ENCODE measurements around the gene ARG2. TPM values are rescaled to one million over a fixed set of nuclear protein-coding genes. Genes with fewer than 3 reads are reported as not detected.

The ARG2 gene
- total RNA-seq, 1 experiment from 2014 or later = 7.0 TPM

DNA sequence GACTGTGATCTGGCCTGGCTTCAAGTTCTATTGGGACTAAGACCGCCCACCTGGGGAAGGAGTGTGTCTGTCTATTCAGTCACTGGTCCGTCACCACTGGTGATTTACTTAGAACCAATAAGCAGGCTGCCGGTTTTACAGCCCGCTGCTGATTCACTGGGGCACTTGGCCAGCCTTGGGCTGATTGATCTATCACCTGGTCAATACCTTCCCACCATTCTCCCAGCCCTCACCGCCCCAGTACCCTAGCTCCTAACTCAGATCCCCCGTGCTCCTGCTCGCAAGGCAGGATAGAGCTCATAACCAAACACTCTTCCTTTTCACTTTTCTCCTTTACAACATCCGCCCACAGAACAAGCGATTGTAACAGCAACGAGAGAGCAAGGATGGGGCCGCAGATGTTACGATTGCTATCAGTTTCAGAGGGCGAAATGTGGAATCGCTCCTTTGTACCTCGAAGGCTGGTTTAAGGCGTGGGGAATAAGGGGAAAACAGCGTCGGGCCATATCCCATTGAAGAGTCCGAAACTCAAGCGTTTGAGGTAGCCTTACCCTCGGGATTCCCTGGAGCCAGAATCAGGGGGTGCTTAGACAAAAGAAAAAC, 75.2 kb downstream of the ARG2 start:
- TF ChIP-seq SP1 (IDR thresholded peaks at IDR 0.05; ENCODE audit: low read depth) = peak; percentile 44
- TF ChIP-seq, protein P1, sequence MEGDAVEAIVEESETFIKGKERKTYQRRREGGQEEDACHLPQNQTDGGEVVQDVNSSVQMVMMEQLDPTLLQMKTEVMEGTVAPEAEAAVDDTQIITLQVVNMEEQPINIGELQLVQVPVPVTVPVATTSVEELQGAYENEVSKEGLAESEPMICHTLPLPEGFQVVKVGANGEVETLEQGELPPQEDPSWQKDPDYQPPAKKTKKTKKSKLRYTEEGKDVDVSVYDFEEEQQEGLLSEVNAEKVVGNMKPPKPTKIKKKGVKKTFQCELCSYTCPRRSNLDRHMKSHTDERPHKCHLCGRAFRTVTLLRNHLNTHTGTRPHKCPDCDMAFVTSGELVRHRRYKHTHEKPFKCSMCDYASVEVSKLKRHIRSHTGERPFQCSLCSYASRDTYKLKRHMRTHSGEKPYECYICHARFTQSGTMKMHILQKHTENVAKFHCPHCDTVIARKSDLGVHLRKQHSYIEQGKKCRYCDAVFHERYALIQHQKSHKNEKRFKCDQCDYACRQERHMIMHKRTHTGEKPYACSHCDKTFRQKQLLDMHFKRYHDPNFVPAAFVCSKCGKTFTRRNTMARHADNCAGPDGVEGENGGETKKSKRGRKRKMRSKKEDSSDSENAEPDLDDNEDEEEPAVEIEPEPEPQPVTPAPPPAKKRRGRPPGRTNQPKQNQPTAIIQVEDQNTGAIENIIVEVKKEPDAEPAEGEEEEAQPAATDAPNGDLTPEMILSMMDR (IDR thresholded peaks at IDR 0.05 in 2 of 3, conservative IDR thresholded peaks at IDR 0.05 in 1 of 3; ENCODE audit: borderline replicate concordance in 1 of 3, insufficient read depth in 1 of 3, low read depth in 2 of 3, low read length in 2 of 3) = no peak
- no peak for TF ChIP-seq ZBTB33 (IDR thresholded peaks at IDR 0.05; ENCODE audit: extremely low read depth, insufficient replicate concordance, low read length)
- TF ChIP-seq, protein P2, sequence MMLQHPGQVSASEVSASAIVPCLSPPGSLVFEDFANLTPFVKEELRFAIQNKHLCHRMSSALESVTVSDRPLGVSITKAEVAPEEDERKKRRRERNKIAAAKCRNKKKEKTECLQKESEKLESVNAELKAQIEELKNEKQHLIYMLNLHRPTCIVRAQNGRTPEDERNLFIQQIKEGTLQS (IDR thresholded peaks at IDR 0.05) = no peak
- no peak for TF ChIP-seq CBX3 (IDR thresholded peaks at IDR 0.05; ENCODE audit: low read depth)
- TF ChIP-seq SIN3A (IDR thresholded peaks at IDR 0.05; ENCODE audit: low read depth) = peak; percentile 59
- no peak for TF ChIP-seq REST (IDR thresholded peaks at IDR 0.05; ENCODE audit: low read depth)
- TF ChIP-seq, protein P3, sequence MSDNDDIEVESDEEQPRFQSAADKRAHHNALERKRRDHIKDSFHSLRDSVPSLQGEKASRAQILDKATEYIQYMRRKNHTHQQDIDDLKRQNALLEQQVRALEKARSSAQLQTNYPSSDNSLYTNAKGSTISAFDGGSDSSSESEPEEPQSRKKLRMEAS (IDR thresholded peaks at IDR 0.05) = peak; percentile 36; the same call in 1 of the 2 replicates
- peak; percentile 68 for TF ChIP-seq TCF7L2 (IDR thresholded peaks at IDR 0.05; ENCODE audit: borderline replicate concordance, extremely low read depth, insufficient read depth, insufficient read length)
- no peak for TF ChIP-seq EZH2phosphoT487 (IDR thresholded peaks at IDR 0.05; ENCODE audit: borderline replicate concordance)
- TF ChIP-seq RAD21 (IDR thresholded peaks at IDR 0.05; ENCODE audit: low read depth) = no peak
- no peak for TF ChIP-seq YY1 (IDR thresholded peaks at IDR 0.05; ENCODE audit: extremely low read depth, insufficient replicate concordance, low read depth, low read length)
- peak; percentile 12; the same call in 1 of the 2 replicates for TF ChIP-seq EGR1 (IDR thresholded peaks at IDR 0.05; ENCODE audit: low read depth)
- TF ChIP-seq EZH2 (IDR thresholded peaks at IDR 0.05) = no peak
- TF ChIP-seq ZFX (IDR thresholded peaks at IDR 0.05) = no peak
- peak; percentile 78 for TF ChIP-seq POLR2AphosphoS5 (IDR thresholded peaks at IDR 0.05; ENCODE audit: low read depth, low read length)
- TF ChIP-seq POLR2A (IDR thresholded peaks at IDR 0.05; ENCODE audit: borderline replicate concordance, extremely low read depth, insufficient read depth, insufficient read length) = peak; percentile 51
- Histone ChIP-seq H3K4me3 (replicated peaks in 1 of 2; ENCODE audit: low read depth in 1 of 2, low read length in 2 of 2) (peak overlapping the region; percentile 87 to 92), H2AFZ (ENCODE audit: low read depth, low read length, poor library complexity, severe bottlenecking) (no peak overlapping the region), H3K27ac (ENCODE audit: low read depth, low read length) (peak overlapping the region; percentile 80), H3K27me3 (ENCODE audit: insufficient read depth, low read length) (no peaks in the 10 kb centered on the region), H3K79me2 (ENCODE audit: insufficient read depth, low read length) (peaks cover 45% of the 10 kb centered on the region), H4K20me1 (ENCODE audit: insufficient read depth) (no peaks in the 10 kb centered on the region), H3K9me3 (ENCODE audit: control insufficient read depth in 1 of 2, insufficient read depth in 1 of 2, low read depth in 1 of 2, low read length in 2 of 2) (no peaks in the 10 kb centered on the region), H3K4me2 (ENCODE audit: low read length) (peak overlapping the region; percentile 85), H3K9me2 (ENCODE audit: insufficient read depth) (no peaks in the 10 kb centered on the region), H3K4me1 (ENCODE audit: control insufficient read depth in 1 of 2, insufficient read depth in 2 of 2, low read length in 2 of 2) (peaks cover 6 to 24% of the 10 kb centered on the region in 2 experiments; a peak in 3 of 4 replicates), H3K36me3 (ENCODE audit: control insufficient read depth in 1 of 2, insufficient read depth in 2 of 2, low read length in 2 of 2) (peaks cover 20 to 26% of the 10 kb centered on the region in 2 experiments), H3K9ac (ENCODE audit: low read length) (peak overlapping the region; percentile 78)
- POLR2A ChIA-PET = interaction anchor here (0.9 to 1.7 kb wide), 8 partner anchors 9 to 281 kb away, joined by 3 to 9 read pairs (median 4); partner anchors contain the start of genes ARG2, PIGH and PLEKHH1
- ATAC-seq (peak; percentile 90), DNase-seq (ENCODE audit: low read depth, low spot score) (peak; percentile 95)
- RAD21 ChIA-PET (ENCODE audit: low non-redundant PET in 1 of 2, low total read pairs in 2 of 2, uncharacterized antibody in 2 of 2, unreplicated experiment in 2 of 2) = interaction anchor here (1.0 kb wide), 2 partner anchors 9 to 10 kb away, joined by 5 to 7 read pairs; no protein-coding TSS in a partner anchor
- BruUV-seq (replicated peaks) = TSS peak; percentile 98
- CTCF ChIA-PET = interaction anchor here (1.0 to 1.8 kb wide), 2 partner anchors 10 to 28 kb away, joined by 3 to 16 read pairs; no protein-coding TSS in a partner anchor
- intact Hi-C loops (cut with micrococcal nuclease) = loop anchor here (2.0 kb wide), 1 partner anchor 76 kb away; the partner anchor contains the start of gene ARG2
